SK-N-SH (cell line): ENCODE data around the gene SGCB. TPM values are rescaled to one million over a fixed set of nuclear protein-coding genes. Genes with fewer than 3 reads are reported as not detected.

Experiments used
- CTCF ChIA-PET: fragments of 300-600, 350-600 bp; formaldehyde crosslinking; extraction: SDS; loops from one replicate; lab custom pipeline; 2021; lab: Yijun Ruan, JAX
- POLR2A ChIA-PET: fragments of 350-600 bp; sonication (Branson Sonifier 250); formaldehyde crosslinking; extraction: SDS; loops from one replicate; lab custom pipeline; 2020; ENCODE audit warnings: antibody characterized with exemption, inconsistent platforms; lab: Yijun Ruan, JAX
- DNase-seq: peaks from one replicate; pipeline ENCODE4 v3.0.0; 2012
- H2AFZ ChIP-seq: fragments of 200-600 bp; sonication (generic); 2 replicates; pipeline ENCODE4 v1.8.1; 2016; ENCODE audit warnings: antibody characterized with exemption, mild to moderate bottlenecking, low read depth
- H3F3A ChIP-seq: fragments of 200-600 bp; sonication (generic); replicated peaks from 2 replicates; pipeline ENCODE3; 2016; ENCODE audit warnings: antibody characterized with exemption, mild to moderate bottlenecking; ENCODE audit not compliant: insufficient read depth
- H3K27ac ChIP-seq, 2 experiments: fragments of 200-500 bp in 1 of 2; fragments of 200-600 bp in 1 of 2; sonication (Bioruptor generic) in 1 of 2; sonication (generic), shearing (Covaris generic) in 1 of 2; 2 replicates each; pipeline versions ENCODE4 v1.5.1 to v1.6.1; 2014 to 2016; ENCODE audit warnings: low read depth in 2 of 2, inconsistent platforms in 1 of 2, low read length in 1 of 2, mild to moderate bottlenecking in 1 of 2, mixed read lengths in 1 of 2
- H3K27me3 ChIP-seq: fragments of 200-600 bp; sonication (generic), shearing (Covaris generic); 2 replicates; pipeline ENCODE4 v1.6.1; 2016; ENCODE audit warnings: mixed run types; ENCODE audit not compliant: insufficient read depth
- H3K36me3 ChIP-seq, 2 experiments: fragments of 200-500 bp in 1 of 2; fragments of 200-600 bp in 1 of 2; sonication (Bioruptor generic) in 1 of 2; sonication (generic) in 1 of 2; replicated peaks in 1 of 2; 2 replicates each; pipeline versions ENCODE3 to v1.5.1; 2014 to 2016; ENCODE audit warnings: low read length in 1 of 2, mild to moderate bottlenecking in 1 of 2; ENCODE audit not compliant: insufficient read depth in 2 of 2, control insufficient read depth in 1 of 2
- H3K4me1 ChIP-seq, 2 experiments: fragments of 200-500 bp in 1 of 2; fragments of 200-600 bp in 1 of 2; sonication (Bioruptor generic) in 1 of 2; sonication (generic), shearing (Covaris generic) in 1 of 2; 2 replicates each; pipeline versions ENCODE4 v1.5.1 to v1.6.1; 2014 to 2016; ENCODE audit warnings: low read depth in 1 of 2, low read length in 1 of 2, mixed run types in 1 of 2; ENCODE audit not compliant: insufficient read depth in 2 of 2, control insufficient read depth in 1 of 2
- H3K4me2 ChIP-seq: fragments of 200-600 bp; sonication (generic), shearing (Covaris generic); 2 replicates; pipeline ENCODE4 v1.6.1; 2017; ENCODE audit warnings: mixed run types
- H3K4me3 ChIP-seq, 2 experiments: fragments of 200-500 bp in 1 of 2; fragments of 200-600 bp in 1 of 2; sonication (Bioruptor generic) in 1 of 2; sonication (generic), shearing (Covaris generic) in 1 of 2; 2 replicates each; pipeline versions ENCODE4 v1.5.1 to v1.8.1; 2014 to 2016; ENCODE audit warnings: low read depth in 2 of 2, inconsistent platforms in 1 of 2, low read length in 1 of 2, mild to moderate bottlenecking in 1 of 2, mixed read lengths in 1 of 2, moderate library complexity in 1 of 2
- H3K79me2 ChIP-seq: fragments of 200-600 bp; sonication (generic); 2 replicates; pipeline ENCODE4 v1.8.1; 2017; ENCODE audit warnings: mild to moderate bottlenecking; ENCODE audit not compliant: insufficient read depth
- H3K9ac ChIP-seq: fragments of 200-600 bp; sonication (generic); 2 replicates; pipeline ENCODE4 v1.6.1; 2017; ENCODE audit warnings: mixed run types
- H3K9me2 ChIP-seq: fragments of 200-600 bp; sonication (generic); 2 replicates; pipeline ENCODE4 v1.6.1; 2017; ENCODE audit warnings: mixed run types
- H3K9me3 ChIP-seq: fragments of 200-600 bp; sonication (generic); 2 replicates; pipeline ENCODE4 v1.6.1; 2017; ENCODE audit warnings: mixed run types, mild to moderate bottlenecking, moderate library complexity
- H4K20me1 ChIP-seq: fragments of 200-600 bp; sonication (generic); 2 replicates; pipeline ENCODE4 v1.6.1; 2017; ENCODE audit warnings: mild to moderate bottlenecking, mixed run types; ENCODE audit not compliant: insufficient read depth
- FOXM1 ChIP-seq: IDR thresholded peaks from 2 replicates; pipeline ENCODE4 v1.4.0; 2012; ENCODE audit warnings: low read depth, mild to moderate bottlenecking
- GABPA ChIP-seq: IDR thresholded peaks from 2 replicates; pipeline ENCODE4 v1.4.0; 2012; ENCODE audit warnings: low read depth, mild to moderate bottlenecking
- GATA2 ChIP-seq: sonication (generic); formaldehyde crosslinking; IDR thresholded peaks from 2 replicates; pipeline ENCODE4 v1.5.0; 2020; ENCODE audit warnings: mild to moderate bottlenecking, missing genetic modification reagents
- IRF3 ChIP-seq: fragments of 150-350 bp; IDR thresholded peaks from 2 replicates; pipeline ENCODE4 v1.6.1; 2016; ENCODE audit warnings: mild to moderate bottlenecking, low read depth, low read length
- JUND ChIP-seq: IDR thresholded peaks from 2 replicates; pipeline ENCODE4 v1.4.0; 2012
- MAX ChIP-seq: IDR thresholded peaks from 2 replicates; pipeline ENCODE4 v1.4.0; 2012; ENCODE audit warnings: low read depth
- MEF2A ChIP-seq: IDR thresholded peaks from 2 replicates; pipeline ENCODE4 v1.4.0; 2012; ENCODE audit warnings: low read depth, borderline replicate concordance
- NRF1 ChIP-seq: IDR thresholded peaks from 2 replicates; pipeline ENCODE4 v1.6.1; 2012; ENCODE audit warnings: low read depth, mild to moderate bottlenecking, low read length
- POLR2AphosphoS5 ChIP-seq: IDR thresholded peaks from 2 replicates; pipeline ENCODE4 v1.6.1; 2012; ENCODE audit warnings: low read depth, low read length
- REST ChIP-seq: IDR thresholded peaks from 2 replicates; pipeline ENCODE4 v1.6.1; 2012; ENCODE audit warnings: mild to moderate bottlenecking, low read depth, low read length, moderate library complexity
- RFX5 ChIP-seq: IDR thresholded peaks from 2 replicates; pipeline ENCODE4 v1.6.1; 2012; ENCODE audit warnings: mild to moderate bottlenecking, improper control_type of control experiment, low read length
- SIN3A ChIP-seq: IDR thresholded peaks from 2 replicates; pipeline ENCODE4 v1.6.1; 2012; ENCODE audit warnings: low read depth, mild to moderate bottlenecking, low read length, moderate library complexity, borderline replicate concordance
- TCF12 ChIP-seq: IDR thresholded peaks from 2 replicates; pipeline ENCODE4 v1.4.0; 2012
- WGBS: methylation state at CpG from one replicate; pipeline ENCODE4 v1.1.6; 2017; ENCODE audit warnings: low lambda C conversion rate; 5-methylcytosine and 5-hydroxymethylcytosine counted together
- polyA plus RNA-seq, 3 experiments: library from polyadenylated mRNA; depleted of rRNA; stranded (reverse); fragments of >200 nt; gene quantifications; 2 replicates each; pipeline ENCODE4 v1.2.3, GENCODE V29; 2012
- TF ChIP-seq, protein P1 (sequence below): fragments of 150-350 bp; IDR thresholded peaks from 2 replicates; pipeline ENCODE4 v1.6.1; 2017; ENCODE audit warnings: antibody characterized with exemption, low read length, low read depth, borderline replicate concordance
- TF ChIP-seq, protein P2 (sequence below): IDR thresholded peaks from 2 replicates; pipeline ENCODE4 v1.4.0; 2012; ENCODE audit warnings: low read depth, borderline replicate concordance

The SGCB gene
- polyA plus RNA-seq, 1 of the 3 experiments (the other 2 are of a cell fraction): 25.1 TPM

DNA sequence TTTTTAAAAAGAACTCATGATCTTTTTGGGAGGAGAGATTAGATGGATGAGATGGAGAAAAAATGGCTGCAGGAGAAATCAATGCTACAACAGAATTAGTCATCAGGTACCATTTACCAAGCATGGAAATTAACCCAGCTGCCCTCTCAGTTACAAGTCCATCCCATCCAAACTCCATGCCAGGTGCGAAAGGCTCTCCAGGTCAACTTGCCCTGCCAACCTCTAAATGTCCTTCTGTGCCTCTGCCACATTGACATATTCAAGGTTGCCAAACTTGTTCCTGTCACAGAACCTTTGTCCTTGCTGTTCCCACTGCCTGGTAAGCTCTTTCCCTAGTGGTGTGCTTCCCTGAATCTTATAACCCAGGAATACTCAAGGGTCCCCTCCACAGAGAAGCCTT, 20.2 kb upstream of the SGCB start (continued):
- TF ChIP-seq IRF3: no peak
- no peak for TF ChIP-seq MAX
- no peak for TF ChIP-seq GABPA
- TF ChIP-seq GATA2 (CRISPR knock-in tag): no peak

- H3K4me2 ChIP-seq: no peak overlapping the region
- H3K27me3 ChIP-seq: no peaks in the 10 kb centered on the region
- H3K9ac ChIP-seq: no peak overlapping the region
- no peaks in the 10 kb centered on the region for H3F3A ChIP-seq
- no peaks in the 10 kb centered on the region; a peak in 1 of 4 replicates for H3K4me1 ChIP-seq
- TF ChIP-seq REST (no peak), NRF1 (no peak), JUND (no peak), RFX5 (no peak), MEF2A (no peak), TCF12 (no peak)
- H3K27ac ChIP-seq: no peak overlapping the region
- H4K20me1 ChIP-seq: no peaks in the 10 kb centered on the region
- no peak overlapping the region for H2AFZ ChIP-seq
- DNase-seq: no peak
- H3K9me3 ChIP-seq: no peaks in the 10 kb centered on the region
- ChIA-PET CTCF (interaction anchor here (0.7 to 1.4 kb wide), 2 partner anchors 12 to 15 kb away, joined by 3 read pairs; no protein-coding TSS in a partner anchor), POLR2A (interaction anchor here (1.1 kb wide), 1 partner anchor 19 kb away, joined by 4 read pairs; the partner anchor contains the start of gene SGCB)
- H3K4me3 ChIP-seq: no peak overlapping the region
- H3K79me2 ChIP-seq: no peaks in the 10 kb centered on the region
- H3K36me3 ChIP-seq: no peaks in the 10 kb centered on the region
- H3K9me2 ChIP-seq: no peaks in the 10 kb centered on the region
Observed at GRCh38 chr4:52057196-52057595, 19.1 kb upstream of the SGCB start.

- no peak overlapping the region for H2AFZ ChIP-seq
- H3K36me3 ChIP-seq: no peaks in the 10 kb centered on the region
- H3K27ac ChIP-seq: no peak overlapping the region
- H4K20me1 ChIP-seq: no peaks in the 10 kb centered on the region
- POLR2A ChIA-PET: interaction anchor here (1.8 kb wide), 1 partner anchor 16 kb away, joined by 5 read pairs; the partner anchor contains the start of gene SGCB
- no peaks in the 10 kb centered on the region for H3F3A ChIP-seq
- no peaks in the 10 kb centered on the region for H3K79me2 ChIP-seq
- H3K9me2 ChIP-seq: no peaks in the 10 kb centered on the region
- H3K4me1 ChIP-seq: no peaks in the 10 kb centered on the region; a peak in 1 of 4 replicates
- CTCF ChIA-PET: no interaction called here
- H3K27me3 ChIP-seq: no peaks in the 10 kb centered on the region; the same call in 1 of the 2 replicates
- no peak overlapping the region for H3K4me2 ChIP-seq
- no peak overlapping the region for H3K9ac ChIP-seq
- DNase-seq: no peak
- WGBS: 49% methylated on average over 3 of the region's 3 CpGs
- H3K9me3 ChIP-seq: no peaks in the 10 kb centered on the region
- H3K4me3 ChIP-seq: no peak overlapping the region
- TF ChIP-seq, protein P1, sequence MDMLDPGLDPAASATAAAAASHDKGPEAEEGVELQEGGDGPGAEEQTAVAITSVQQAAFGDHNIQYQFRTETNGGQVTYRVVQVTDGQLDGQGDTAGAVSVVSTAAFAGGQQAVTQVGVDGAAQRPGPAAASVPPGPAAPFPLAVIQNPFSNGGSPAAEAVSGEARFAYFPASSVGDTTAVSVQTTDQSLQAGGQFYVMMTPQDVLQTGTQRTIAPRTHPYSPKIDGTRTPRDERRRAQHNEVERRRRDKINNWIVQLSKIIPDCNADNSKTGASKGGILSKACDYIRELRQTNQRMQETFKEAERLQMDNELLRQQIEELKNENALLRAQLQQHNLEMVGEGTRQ: no peak
- no peak for TF ChIP-seq REST
- no peak for TF ChIP-seq FOXM1
- TF ChIP-seq POLR2AphosphoS5: no peak
- TF ChIP-seq, protein P2, sequence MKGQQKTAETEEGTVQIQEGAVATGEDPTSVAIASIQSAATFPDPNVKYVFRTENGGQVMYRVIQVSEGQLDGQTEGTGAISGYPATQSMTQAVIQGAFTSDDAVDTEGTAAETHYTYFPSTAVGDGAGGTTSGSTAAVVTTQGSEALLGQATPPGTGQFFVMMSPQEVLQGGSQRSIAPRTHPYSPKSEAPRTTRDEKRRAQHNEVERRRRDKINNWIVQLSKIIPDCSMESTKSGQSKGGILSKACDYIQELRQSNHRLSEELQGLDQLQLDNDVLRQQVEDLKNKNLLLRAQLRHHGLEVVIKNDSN: no peak
- TF ChIP-seq SIN3A: no peak
Observed at GRCh38 chr4:52054254-52054653, 16.2 kb upstream of the SGCB start.
